MCF 10A (cell line): Measurements from ENCODE around the gene QRICH2. TPM values are rescaled to one million over a fixed set of nuclear protein-coding genes. Genes with fewer than 3 reads are reported as not detected.
A peak's percentile ranks its signal among the peaks of the same experiment; 100 is the strongest.
"Not testable (repeated sequence)": the region's sequence is repeated elsewhere in the genome, so short reads cannot be mapped to it uniquely, and the experiment has no call there.

ENCODE experiments used
- BruUV-seq: library from RNA; stranded (reverse); fragments of 400-500 nt; replicated peaks from 2 replicates; lab custom pipeline; 2021; lab: Mats Ljungman, UMichigan
- CTCF ChIA-PET: fragments of 300-600 bp; sonication (Branson Sonifier 250); formaldehyde crosslinking; extraction: SDS; loops from one replicate; lab custom pipeline; 2021; ENCODE audit warnings: antibody characterized with exemption, inconsistent platforms; lab: Yijun Ruan, JAX
- POLR2A ChIA-PET: fragments of 300-600, 350-650 bp; sonication (Branson Sonifier 250); formaldehyde crosslinking; extraction: SDS; loops from one replicate; lab custom pipeline; 2020; ENCODE audit warnings: antibody characterized with exemption, inconsistent platforms; lab: Yijun Ruan, JAX
- DNase-seq: peaks from one replicate; pipeline ENCODE4 v3.0.0-alpha.2; 2018; ENCODE audit not compliant: unreplicated experiment
- H3K27ac Mint-ChIP-seq: one replicate; pipeline ENCODE4 v1.8.0; 2022; ENCODE audit warnings: mild to moderate bottlenecking, low read depth, mixed read lengths; ENCODE audit not compliant: unreplicated experiment
- H3K27me3 Mint-ChIP-seq: one replicate; pipeline ENCODE4 v1.8.0; 2022; ENCODE audit warnings: mixed read lengths; ENCODE audit not compliant: insufficient read depth, unreplicated experiment
- H3K36me3 Mint-ChIP-seq: one replicate; pipeline ENCODE4 v1.8.0; 2022; ENCODE audit warnings: mild to moderate bottlenecking, moderate library complexity, mixed read lengths; ENCODE audit not compliant: insufficient read depth, unreplicated experiment
- H3K4me1 Mint-ChIP-seq: one replicate; pipeline ENCODE4 v1.8.0; 2022; ENCODE audit warnings: mixed read lengths; ENCODE audit not compliant: insufficient read depth, unreplicated experiment
- H3K4me3 Mint-ChIP-seq: one replicate; pipeline ENCODE4 v1.8.0; 2022; ENCODE audit warnings: mild to moderate bottlenecking, moderate library complexity, mixed read lengths; ENCODE audit not compliant: unreplicated experiment
- H3K9me3 Mint-ChIP-seq: one replicate; pipeline ENCODE4 v1.8.0; 2022; ENCODE audit warnings: mixed read lengths; ENCODE audit not compliant: unreplicated experiment
- intact Hi-C: fragments of 100-400 bp; cut with micrococcal nuclease; formaldehyde crosslinking; loops from 2 replicates; pipeline ENCODE4 v1.14.1; 2022
- total RNA-seq: library from RNA; stranded (reverse); gene quantifications from 2 replicates; pipeline ENCODE4 v1.2.3, GENCODE V29; 2022
- TF ChIP-seq, protein P1 (sequence below): fragments of 200-600 bp; IDR thresholded peaks from one replicate; pipeline ENCODE4 v1.8.0; 2022; ENCODE audit warnings: antibody characterized with exemption, mild to moderate bottlenecking; ENCODE audit not compliant: unreplicated experiment

QRICH2 gene
- total RNA-seq, 1 experiment from 2014 or later: 0.56 TPM

GRCh38 chr17:76254275-76254674 lies 53.8 kb downstream of the QRICH2 start:
- POLR2A ChIA-PET: interaction anchor here (6.8 kb wide), 1 partner anchor 9 kb away, joined by 56 read pairs; the partner anchor contains the start of gene UBALD2
- intact Hi-C loops: no loop called here
- Mint-ChIP-seq H3K36me3 (no peaks in the 10 kb centered on the region), H3K27me3 (no peaks in the 10 kb centered on the region), H3K4me1 (peaks cover 15% of the 10 kb centered on the region), H3K27ac (no peak overlapping the region), H3K9me3 (no peaks in the 10 kb centered on the region), H3K4me3 (no peak overlapping the region)
- CTCF ChIA-PET: interaction anchor here (0.6 to 1.3 kb wide), 5 partner anchors 15 to 621 kb away, joined by 3 to 4 read pairs (median 3); partner anchors contain the start of gene SMIM5
- no TSS peak for BruUV-seq
- TF ChIP-seq, protein P1, sequence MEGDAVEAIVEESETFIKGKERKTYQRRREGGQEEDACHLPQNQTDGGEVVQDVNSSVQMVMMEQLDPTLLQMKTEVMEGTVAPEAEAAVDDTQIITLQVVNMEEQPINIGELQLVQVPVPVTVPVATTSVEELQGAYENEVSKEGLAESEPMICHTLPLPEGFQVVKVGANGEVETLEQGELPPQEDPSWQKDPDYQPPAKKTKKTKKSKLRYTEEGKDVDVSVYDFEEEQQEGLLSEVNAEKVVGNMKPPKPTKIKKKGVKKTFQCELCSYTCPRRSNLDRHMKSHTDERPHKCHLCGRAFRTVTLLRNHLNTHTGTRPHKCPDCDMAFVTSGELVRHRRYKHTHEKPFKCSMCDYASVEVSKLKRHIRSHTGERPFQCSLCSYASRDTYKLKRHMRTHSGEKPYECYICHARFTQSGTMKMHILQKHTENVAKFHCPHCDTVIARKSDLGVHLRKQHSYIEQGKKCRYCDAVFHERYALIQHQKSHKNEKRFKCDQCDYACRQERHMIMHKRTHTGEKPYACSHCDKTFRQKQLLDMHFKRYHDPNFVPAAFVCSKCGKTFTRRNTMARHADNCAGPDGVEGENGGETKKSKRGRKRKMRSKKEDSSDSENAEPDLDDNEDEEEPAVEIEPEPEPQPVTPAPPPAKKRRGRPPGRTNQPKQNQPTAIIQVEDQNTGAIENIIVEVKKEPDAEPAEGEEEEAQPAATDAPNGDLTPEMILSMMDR: no peak
- DNase-seq: no peak

DNA sequence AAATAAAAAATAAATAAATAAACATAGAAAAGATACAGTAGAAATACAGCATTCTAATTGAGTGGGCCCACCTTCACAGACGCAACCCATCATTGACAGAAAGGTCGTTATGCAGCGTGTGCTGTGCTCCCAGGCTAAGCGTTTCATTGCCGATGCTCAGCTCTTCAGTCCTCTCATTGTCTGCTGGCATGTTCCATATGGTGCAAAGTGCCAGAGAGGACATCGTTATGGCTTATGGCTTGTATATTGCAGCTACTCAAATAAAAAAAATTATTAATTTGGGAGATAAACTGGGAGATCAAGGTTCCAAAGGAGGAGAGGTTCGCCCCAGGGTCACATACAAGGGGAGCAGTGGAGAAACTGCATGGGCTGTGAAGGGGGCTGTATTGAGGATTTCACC lies 54.2 kb downstream of the QRICH2 start:
- ChIA-PET CTCF (interaction anchor here (0.7 to 1.3 kb wide), 2 partner anchors 15 kb away, joined by 3 read pairs; no protein-coding TSS in a partner anchor), POLR2A (interaction anchor here (6.8 kb wide), 1 partner anchor 10 kb away, joined by 56 read pairs; the partner anchor contains the start of gene UBALD2)
- Mint-ChIP-seq H3K4me3 (no peak overlapping the region), H3K4me1 (peaks cover 15% of the 10 kb centered on the region), H3K27me3 (no peaks in the 10 kb centered on the region), H3K36me3 (no peaks in the 10 kb centered on the region), H3K9me3 (no peaks in the 10 kb centered on the region), H3K27ac (no peak overlapping the region)
- no peak for DNase-seq
- intact Hi-C loops: no loop called here
- TF ChIP-seq, protein P1: no peak
- no TSS peak for BruUV-seq

DNA sequence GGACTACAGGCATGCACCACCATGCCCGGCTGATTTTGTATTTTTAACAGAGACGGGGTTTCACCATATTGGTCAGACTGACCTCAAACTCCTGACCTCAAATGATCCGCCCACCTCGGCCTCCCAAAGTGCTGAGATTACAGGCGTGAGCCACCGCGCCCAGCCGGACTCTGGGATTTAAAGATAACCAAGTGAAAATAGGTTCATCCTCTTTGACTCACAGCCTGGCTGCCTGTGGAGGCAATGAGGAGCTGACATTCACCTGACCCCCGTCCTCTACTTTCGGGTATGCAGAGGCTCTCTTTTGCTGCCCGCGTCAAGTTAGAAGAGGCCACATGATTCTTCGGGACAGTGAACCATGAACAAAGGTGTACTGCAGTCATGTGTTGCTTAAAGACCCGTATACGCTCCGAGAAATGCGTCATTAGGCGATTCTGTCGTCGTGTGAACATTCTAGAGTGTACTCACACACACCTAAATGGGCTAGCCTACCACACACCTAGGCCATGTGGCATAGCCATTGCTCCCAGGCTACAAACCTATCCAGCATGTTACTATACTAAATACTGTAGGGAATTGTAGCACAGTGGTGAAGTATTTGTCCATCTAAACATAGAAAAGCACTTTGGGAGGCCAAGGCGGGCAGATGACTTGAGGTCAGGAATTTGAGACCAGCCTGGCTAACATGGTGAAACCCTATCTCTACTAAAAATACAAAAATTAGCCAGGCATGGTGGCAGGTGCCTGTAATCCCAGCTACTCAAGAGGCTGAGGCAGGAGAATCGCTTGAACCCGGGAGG lies 54.9 kb downstream of the QRICH2 start:
- not testable (repeated sequence) for H3K36me3 Mint-ChIP-seq, H3K27me3 Mint-ChIP-seq, H3K9me3 Mint-ChIP-seq, H3K4me3 Mint-ChIP-seq, BruUV-seq, DNase-seq
- ChIA-PET CTCF (interaction anchor here (0.7 to 1.3 kb wide), 3 partner anchors 14 to 27 kb away, joined by 3 to 4 read pairs (median 3); no protein-coding TSS in a partner anchor), POLR2A (interaction anchor here (0.6 to 6.8 kb wide), 3 partner anchors 8 to 409 kb away, joined by 3 to 56 read pairs (median 4); partner anchors contain the start of gene UBALD2)
- Mint-ChIP-seq H3K27ac (peak overlapping the region; percentile 83), H3K4me1 (peaks cover 17% of the 10 kb centered on the region)
- intact Hi-C loops: loop anchor here (1.0 kb wide), 1 partner anchor 11 kb away; no protein-coding TSS in a partner anchor

DNA sequence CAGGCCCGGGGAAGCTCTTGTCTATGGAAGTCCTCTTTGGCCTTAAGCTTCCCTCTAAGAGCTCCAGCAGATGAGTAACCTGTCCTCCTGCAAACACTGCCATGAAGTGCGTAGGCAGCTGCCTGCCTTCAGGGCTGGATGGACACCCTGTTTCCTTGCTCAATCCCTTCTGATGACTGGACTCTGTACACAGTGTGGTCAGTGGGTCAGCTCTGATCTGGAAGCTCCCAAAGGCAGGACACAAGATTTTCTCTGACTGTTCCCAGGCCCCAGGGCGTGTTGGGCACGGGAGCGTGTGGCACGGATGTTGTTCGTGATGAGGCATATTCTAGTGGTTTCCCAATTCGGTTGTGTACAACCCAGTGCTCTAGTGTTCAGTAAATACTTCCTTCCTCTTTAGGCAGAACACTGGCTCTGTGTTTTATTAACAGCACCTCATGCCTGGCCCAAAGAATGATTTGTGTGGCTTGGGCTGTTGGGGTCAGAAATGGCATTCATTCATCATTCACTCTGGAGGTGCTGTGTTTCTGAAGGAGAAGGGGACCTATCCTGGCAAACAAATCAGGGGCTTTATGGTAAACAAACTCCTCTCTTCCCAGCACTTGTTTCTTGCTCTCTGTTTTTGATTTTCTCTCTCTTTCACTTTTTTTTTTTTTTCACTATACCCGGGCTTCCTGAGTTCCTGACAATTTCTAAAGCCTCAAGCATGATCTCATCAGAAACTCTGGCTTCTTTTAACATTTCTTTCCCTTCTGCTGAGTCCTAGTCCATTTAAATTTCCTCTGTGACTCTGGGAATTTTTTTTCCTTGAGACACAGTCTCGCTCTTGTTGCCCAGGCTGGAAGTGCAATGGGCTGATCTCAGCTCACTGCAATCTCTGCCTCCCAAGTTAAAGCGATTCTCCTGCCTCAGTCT lies 55.8 kb downstream of the QRICH2 start:
- peaks cover 23% of the 10 kb centered on the region for H3K4me1 Mint-ChIP-seq
- H3K27me3 Mint-ChIP-seq: no peaks in the 10 kb centered on the region
- H3K9me3 Mint-ChIP-seq: no peaks in the 10 kb centered on the region
- H3K27ac Mint-ChIP-seq: peak overlapping the region; percentile 83
- intact Hi-C loops: loop anchor here (1.0 kb wide), 1 partner anchor 12 kb away; no protein-coding TSS in a partner anchor
- H3K36me3 Mint-ChIP-seq: no peaks in the 10 kb centered on the region
- TF ChIP-seq, protein P1: no peak
- DNase-seq: peak; percentile 99
- peak overlapping the region; percentile 9 for H3K4me3 Mint-ChIP-seq
- ChIA-PET POLR2A (interaction anchor here (0.6 to 6.8 kb wide), 8 partner anchors 9 to 223 kb away, joined by 3 to 56 read pairs (median 4); partner anchors contain the start of genes EXOC7 and UBALD2), CTCF (interaction anchor here (1.1 kb wide), 1 partner anchor 27 kb away, joined by 4 read pairs; no protein-coding TSS in a partner anchor)
- BruUV-seq: TSS peak; percentile 89
